EH (cell line): ENCODE results near the gene FAM180A.

ENCODE experiments used
- DNase-seq: peaks from one replicate; pipeline ENCODE4 v3.0.0-alpha.2; 2015; ENCODE audit warnings: low read depth

Gene FAM180A

GRCh38 chr7:135682191-135682590 lies 66.4 kb downstream of the FAM180A start:
- DNase-seq = no peak

GRCh38 chr7:135681762-135682161 lies 66.9 kb downstream of the FAM180A start:
- DNase-seq = no peak
